Keratinocyte (primary cell): ENCODE measurements around the gene RFX8.

ENCODE experiments used
- CTCF ChIP-seq, 3 experiments: IDR thresholded peaks in 1 of 3; conservative IDR thresholded peaks in 1 of 3; optimal IDR thresholded peaks in 1 of 3; 2 replicates in 2 of 3; 3 replicates in 1 of 3; pipeline versions ENCODE3 to v1.5.1; 2011; ENCODE audit warnings: low read length in 3 of 3, mild to moderate bottlenecking in 3 of 3, moderate library complexity in 2 of 3, control low read depth in 1 of 3, inconsistent platforms in 1 of 3; ENCODE audit not compliant: insufficient read depth in 2 of 3; ENCODE audit errors: extremely low read depth in 1 of 3
- EZH2 ChIP-seq: IDR thresholded peaks from one replicate; pipeline ENCODE4 v1.6.1; 2012; ENCODE audit warnings: inconsistent platforms, mild to moderate bottlenecking, low read length, moderate library complexity

DNA sequence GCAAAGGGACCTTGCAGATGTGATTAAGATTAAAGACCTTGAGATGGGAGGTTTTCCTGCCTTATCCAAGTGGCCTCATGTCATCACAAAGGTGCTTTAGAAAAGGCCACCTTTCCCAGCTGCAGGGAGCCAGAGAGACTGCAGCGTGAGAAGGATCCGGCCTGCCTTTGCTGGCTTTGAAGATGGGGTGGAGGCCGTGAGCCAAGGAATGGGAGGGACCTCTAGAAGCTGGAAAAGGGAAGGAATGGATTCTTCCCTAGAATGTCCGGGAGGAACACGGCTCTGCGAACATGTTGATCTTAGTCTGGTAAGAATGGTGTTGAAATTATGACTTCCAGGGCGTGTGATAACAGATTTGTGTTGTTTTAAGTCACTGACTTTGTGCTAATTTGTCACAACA, 47.7 kb downstream of the RFX8 start:
- TF ChIP-seq EZH2 (no peak), CTCF (optimal IDR thresholded peaks at IDR 0.05 in 1 of 3, IDR thresholded peaks at IDR 0.05 in 1 of 3, conservative IDR thresholded peaks at IDR 0.05 in 1 of 3; ENCODE audit: extremely low read depth in 1 of 3, insufficient read depth in 2 of 3, low read length in 3 of 3) (no peak)
